Renal pelvis (tissue), 12 donors: ENCODE data around the gene ABHD12. TPM values are rescaled to one million over a fixed set of nuclear protein-coding genes. Genes with fewer than 3 reads are reported as not detected.
"Not testable (repeated sequence)": the region's sequence is repeated elsewhere in the genome, so short reads cannot be mapped to it uniquely, and the experiment has no call there.

Source experiments
- DNase-seq: peaks from one replicate; pipeline ENCODE4 v3.0.0-alpha.2; 2013
- long read RNA-seq, 16 experiments: transcript quantifications; one replicate each; lab custom pipeline, GENCODE V29; 2026
- polyA plus RNA-seq, 3 donors: library from polyadenylated mRNA; unstranded; fragments of 120-200 nt; gene quantifications; one replicate each; pipeline ENCODE4 v1.2.1, GENCODE V29; 2013; ENCODE audit not compliant: insufficient read length in 3 of 3

Gene ABHD12
- 10 to 100 TPM; 43.2 to 54.4 (median 45.2) TPM for polyA plus RNA-seq
- long read RNA-seq, donor 1, transcript ABHD12-201 (13 exons, 2,117 nt), result major isoform, 12 of 13 reads
- long read RNA-seq, donor 1, partial matches to known transcripts, result 0 of 13 reads
- long read RNA-seq, donor 1, other reads (novel, unspliced or antisense), result 0 of 13 reads
- long read RNA-seq, donor 2, transcript ABHD12-201 (13 exons, 2,117 nt), result major isoform, 15 of 17 reads
- long read RNA-seq, donor 2, partial matches to known transcripts, result 0 of 17 reads
- long read RNA-seq, donor 2, other reads (novel, unspliced or antisense), result 0 of 17 reads
- long read RNA-seq, donor 3, transcript ABHD12-201 (13 exons, 2,117 nt), result major isoform, 16 of 43 reads
- long read RNA-seq, donor 3, partial matches to known transcripts, result 23 of 43 reads
- long read RNA-seq, donor 3, other reads (novel, unspliced or antisense), result 0 of 43 reads
- long read RNA-seq, donor 4, transcript ABHD12-202 (13 exons, 1,725 nt), result minor isoform, 6 of 18 reads
- long read RNA-seq, donor 4, transcript ABHD12-201 (13 exons, 2,117 nt), result major isoform, 12 of 18 reads
- long read RNA-seq, donor 4, partial matches to known transcripts, result 0 of 18 reads
- long read RNA-seq, donor 4, other reads (novel, unspliced or antisense), result 0 of 18 reads
- long read RNA-seq, donor 5, partial matches to known transcripts, result 0 of 5 reads
- long read RNA-seq, donor 5, other reads (novel, unspliced or antisense), result 0 of 5 reads
- long read RNA-seq, donor 6, transcript ABHD12-201 (13 exons, 2,117 nt), result major isoform, 14 of 29 reads
- long read RNA-seq, donor 6, transcript ABHD12-202 (13 exons, 1,725 nt), result minor isoform, 5 of 29 reads
- long read RNA-seq, donor 6, partial matches to known transcripts, result 10 of 29 reads
- long read RNA-seq, donor 6, other reads (novel, unspliced or antisense), result 0 of 29 reads
- long read RNA-seq, donor 7, transcript ABHD12-202 (13 exons, 1,725 nt), result minor isoform, 5 of 89 reads
- long read RNA-seq, donor 7, transcript ABHD12-201 (13 exons, 2,117 nt), result major isoform, 20 of 89 reads
- long read RNA-seq, donor 7, partial matches to known transcripts, result 55 of 89 reads
- long read RNA-seq, donor 7, other reads (novel, unspliced or antisense), result 9 of 89 reads
- long read RNA-seq, donor 8, transcript ABHD12-202 (13 exons, 1,725 nt), result major isoform, 5 of 12 reads
- long read RNA-seq, donor 8, partial matches to known transcripts, result 6 of 12 reads
- long read RNA-seq, donor 8, other reads (novel, unspliced or antisense), result 0 of 12 reads
- long read RNA-seq, donor 9, transcript ABHD12-201 (13 exons, 2,117 nt), result major isoform, 16 of 87 reads
- long read RNA-seq, donor 9, partial matches to known transcripts, result 67 of 87 reads
- long read RNA-seq, donor 9, other reads (novel, unspliced or antisense), result 0 of 87 reads
- long read RNA-seq, donor 10, transcript ABHD12-201 (13 exons, 2,117 nt), result major isoform, 10 of 15 reads
- long read RNA-seq, donor 10, partial matches to known transcripts, result 5 of 15 reads
- long read RNA-seq, donor 10, other reads (novel, unspliced or antisense), result 0 of 15 reads
- long read RNA-seq, donor 11, transcript ABHD12-201 (13 exons, 2,117 nt), result major isoform, 13 of 14 reads
- long read RNA-seq, donor 11, partial matches to known transcripts, result 0 of 14 reads
- long read RNA-seq, donor 11, other reads (novel, unspliced or antisense), result 0 of 14 reads
- long read RNA-seq, donor 12, transcript ABHD12-202 (13 exons, 1,725 nt), result minor isoform, 7 of 20 reads
- long read RNA-seq, donor 12, transcript ABHD12-201 (13 exons, 2,117 nt), result major isoform, 13 of 20 reads
- long read RNA-seq, donor 12, partial matches to known transcripts, result 0 of 20 reads
- long read RNA-seq, donor 12, other reads (novel, unspliced or antisense), result 0 of 20 reads
- long read RNA-seq, donor 13, transcript ABHD12-201 (13 exons, 2,117 nt), result major isoform, 5 of 5 reads
- long read RNA-seq, donor 13, partial matches to known transcripts, result 0 of 5 reads
- long read RNA-seq, donor 13, other reads (novel, unspliced or antisense), result 0 of 5 reads
- long read RNA-seq, donor 14, transcript ABHD12-202 (13 exons, 1,725 nt), result minor isoform, 10 of 30 reads
- long read RNA-seq, donor 14, transcript ABHD12-201 (13 exons, 2,117 nt), result major isoform, 20 of 30 reads
- long read RNA-seq, donor 14, partial matches to known transcripts, result 0 of 30 reads
- long read RNA-seq, donor 14, other reads (novel, unspliced or antisense), result 0 of 30 reads
- long read RNA-seq, donor 15, transcript ABHD12-201 (13 exons, 2,117 nt), result major isoform, 22 of 32 reads
- long read RNA-seq, donor 15, transcript ABHD12-202 (13 exons, 1,725 nt), result minor isoform, 10 of 32 reads
- long read RNA-seq, donor 15, partial matches to known transcripts, result 0 of 32 reads
- long read RNA-seq, donor 15, other reads (novel, unspliced or antisense), result 0 of 32 reads
- long read RNA-seq, donor 16, transcript ABHD12-201 (13 exons, 2,117 nt), result major isoform, 14 of 49 reads
- long read RNA-seq, donor 16, transcript ABHD12-202 (13 exons, 1,725 nt), result minor isoform, 5 of 49 reads
- long read RNA-seq, donor 16, partial matches to known transcripts, result 30 of 49 reads
- long read RNA-seq, donor 16, other reads (novel, unspliced or antisense), result 0 of 49 reads

DNA sequence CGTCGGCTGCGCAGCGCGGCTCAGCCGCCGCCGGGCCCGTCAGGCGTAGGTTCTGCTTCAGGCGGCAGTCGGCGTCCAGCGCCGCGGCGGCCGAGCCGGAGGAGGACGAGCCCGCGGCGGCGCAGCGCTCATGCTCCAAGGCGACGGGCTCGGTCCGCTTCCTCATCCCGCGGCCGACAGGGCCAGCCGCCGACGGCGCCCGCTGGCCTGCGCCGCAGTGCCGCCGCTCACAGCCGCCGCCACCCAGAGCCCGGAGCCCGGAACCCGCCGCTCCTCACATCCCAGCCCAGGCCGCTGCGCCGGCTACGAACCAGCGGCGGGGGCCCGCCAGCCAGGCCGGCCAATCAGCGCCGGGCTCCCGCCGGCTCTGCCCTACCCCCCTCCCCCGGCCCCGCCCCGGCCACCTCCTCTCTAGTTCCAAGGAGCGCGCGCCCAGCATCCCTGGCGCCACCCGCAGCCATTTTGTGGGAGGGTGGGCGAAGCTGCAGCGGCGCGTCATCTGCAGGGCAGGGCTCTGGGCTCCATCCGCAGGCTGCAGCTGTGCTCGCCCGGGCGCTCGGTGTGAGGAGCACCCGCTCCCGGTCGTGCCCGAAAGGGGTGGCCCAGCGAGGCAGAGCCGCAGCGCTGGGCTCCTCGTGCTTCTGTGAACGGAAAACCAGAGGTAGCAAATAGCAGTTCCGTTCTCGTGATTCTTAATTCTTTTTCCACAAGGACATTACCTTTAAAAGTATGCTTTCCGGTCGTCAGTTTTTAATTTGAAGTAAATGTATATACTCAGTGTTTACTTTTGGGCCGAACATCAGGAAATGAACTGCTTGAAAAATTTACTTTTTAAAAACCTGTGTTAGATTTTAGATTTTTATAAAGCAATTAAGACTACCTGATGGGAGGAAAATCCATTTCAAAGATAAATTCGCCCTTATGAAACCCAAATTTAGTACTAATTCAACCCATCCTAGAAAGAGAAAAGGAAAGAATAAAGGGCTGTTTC, at the start of gene ABHD12:
Gene ABHD12 (minus strand): TSS at position 298 of the 991 bp plus-strand sequence. CDS start 132 bp downstream, at position 166.
- peak; percentile 96 for DNase-seq

DNA sequence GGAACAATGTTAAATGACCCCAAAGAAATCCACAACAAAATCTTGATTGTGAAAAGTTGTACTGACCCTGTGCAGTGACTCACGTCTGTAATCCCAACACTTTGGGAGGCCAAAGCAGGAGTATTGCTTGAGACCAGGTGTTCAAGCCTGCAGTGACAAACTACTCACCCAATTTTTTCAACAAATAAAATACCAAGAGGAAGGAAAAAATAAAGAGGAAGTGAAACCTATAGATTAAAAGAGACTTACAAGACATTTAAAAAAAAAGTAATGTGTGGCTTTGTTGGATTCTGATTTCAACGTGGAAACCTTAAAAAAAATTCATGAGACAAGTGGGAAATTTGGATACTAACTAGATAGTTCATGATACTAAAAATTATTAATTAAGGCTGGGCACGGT, 48.7 kb upstream of the ABHD12 start:
- DNase-seq, result no peak

DNA sequence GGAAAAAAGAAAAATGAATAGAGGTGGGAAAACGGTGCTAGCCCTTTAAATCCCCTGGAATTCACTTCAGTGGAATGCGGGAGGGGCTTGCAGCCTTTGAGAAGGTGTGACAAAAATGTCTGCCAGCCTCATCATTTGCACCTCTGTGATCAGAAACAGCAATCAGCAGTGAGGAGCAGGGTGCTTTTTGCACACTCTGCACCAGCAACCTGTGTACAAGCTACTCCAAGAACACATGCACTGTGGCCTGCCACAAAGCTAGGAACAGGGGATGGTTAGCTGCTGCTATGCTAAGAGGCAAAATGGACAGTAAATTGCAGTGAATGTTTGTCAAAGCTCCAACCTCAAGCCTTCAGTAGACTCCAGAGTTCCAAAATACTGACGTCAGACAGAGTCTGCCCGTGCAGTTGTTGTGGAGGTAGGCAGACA, 46.5 kb upstream of the ABHD12 start:
- DNase-seq, result no peak

GRCh38 chr20:25424536-25424935, 33.9 kb upstream of the ABHD12 start:
- no peak for DNase-seq

DNA sequence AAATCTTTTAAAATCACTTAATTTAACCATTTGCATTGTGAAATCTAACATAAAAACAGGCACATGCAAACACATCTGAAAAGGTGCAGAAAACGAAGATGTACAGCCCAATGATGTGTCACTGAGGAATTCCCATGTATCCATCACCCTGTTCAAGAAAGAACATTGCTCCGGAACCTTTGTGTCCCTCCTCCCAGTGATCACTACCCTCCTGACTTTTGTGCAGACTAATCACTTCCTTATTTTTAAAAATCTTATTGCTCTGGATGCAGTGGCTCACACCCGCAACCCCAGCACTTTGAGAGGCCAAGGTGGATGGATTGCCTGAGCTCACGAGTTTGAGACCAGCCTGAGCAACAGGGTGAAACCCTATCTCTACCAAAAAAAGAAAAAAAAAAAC, 31.4 kb upstream of the ABHD12 start:
- no peak for DNase-seq

DNA sequence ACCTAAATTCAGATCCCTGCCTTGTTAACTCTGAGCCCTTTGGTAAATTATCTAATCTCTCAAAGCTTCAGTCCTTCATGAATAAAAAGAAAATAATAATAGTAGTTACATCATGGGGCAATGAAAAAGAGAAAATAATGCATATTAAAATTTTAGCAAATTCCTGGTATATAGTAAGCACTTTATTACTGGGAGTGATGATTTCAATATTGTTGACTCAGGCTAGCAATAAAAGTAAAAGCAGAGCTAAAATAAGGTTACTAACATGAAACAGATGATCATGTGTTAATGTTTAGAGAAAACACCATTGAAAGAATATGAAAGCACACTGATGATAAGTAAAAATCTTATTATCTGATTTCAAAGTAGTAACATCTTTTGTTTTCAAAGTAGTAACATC, 30.5 kb upstream of the ABHD12 start:
- DNase-seq, result no peak

GRCh38 chr20:25418776-25419175, 28.1 kb upstream of the ABHD12 start:
- no peak for DNase-seq

- DNase-seq, result no peak
Measured at GRCh38 chr20:25408890-25409289, 18.3 kb upstream of the ABHD12 start.

DNA sequence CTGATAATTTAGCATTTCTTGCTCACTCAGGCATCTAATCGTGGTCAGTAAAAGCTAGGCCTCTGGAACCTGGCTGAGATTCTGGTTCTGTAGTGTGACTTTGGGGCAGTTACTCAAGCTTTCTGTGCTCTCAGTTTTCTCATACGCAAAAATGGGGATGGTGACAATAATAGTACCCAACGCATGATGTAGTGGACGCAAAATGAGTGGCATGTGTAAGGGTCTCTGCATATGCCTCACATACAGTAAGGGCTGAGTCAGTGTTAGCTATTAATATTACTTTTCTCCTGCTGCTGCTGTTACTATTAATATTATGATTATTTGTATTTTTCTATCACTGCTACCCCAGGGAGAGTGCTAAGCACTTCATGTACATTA, 17.5 kb upstream of the ABHD12 start:
- DNase-seq, result no peak

- peak; percentile 94 for DNase-seq
Measured at GRCh38 chr20:25407311-25408169, 16.9 kb upstream of the ABHD12 start, which contains the start of gene GINS1. Gene GINS1 (plus strand): TSS chr20:25407673. CDS start chr20:25407821, 148 bp downstream.

- DNase-seq, result no peak
Measured at GRCh38 chr20:25402583-25402982, 11.9 kb upstream of the ABHD12 start.

DNA sequence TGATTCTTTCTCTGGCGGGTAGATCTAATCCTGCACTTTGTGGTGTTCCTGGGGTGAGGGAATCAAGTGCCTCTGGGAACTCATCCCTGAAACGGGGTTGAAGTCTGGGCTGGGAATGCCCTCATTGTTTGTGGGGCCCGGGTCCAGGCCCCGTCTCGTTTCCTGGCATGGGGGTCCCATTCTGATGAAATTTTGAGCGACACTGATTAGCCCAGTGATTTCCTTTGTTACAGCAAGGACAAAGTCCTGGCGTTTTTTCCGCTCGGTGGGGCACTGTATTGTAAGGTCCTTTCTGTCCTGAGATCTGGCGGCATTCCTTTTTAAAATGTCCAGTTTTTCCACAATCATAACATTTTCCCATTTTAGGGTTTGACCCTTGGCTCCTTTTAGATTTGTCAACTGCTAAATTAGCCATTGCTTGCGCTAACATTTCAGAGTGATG, 9.7 kb upstream of the ABHD12 start:
- not testable (repeated sequence) for DNase-seq

DNA sequence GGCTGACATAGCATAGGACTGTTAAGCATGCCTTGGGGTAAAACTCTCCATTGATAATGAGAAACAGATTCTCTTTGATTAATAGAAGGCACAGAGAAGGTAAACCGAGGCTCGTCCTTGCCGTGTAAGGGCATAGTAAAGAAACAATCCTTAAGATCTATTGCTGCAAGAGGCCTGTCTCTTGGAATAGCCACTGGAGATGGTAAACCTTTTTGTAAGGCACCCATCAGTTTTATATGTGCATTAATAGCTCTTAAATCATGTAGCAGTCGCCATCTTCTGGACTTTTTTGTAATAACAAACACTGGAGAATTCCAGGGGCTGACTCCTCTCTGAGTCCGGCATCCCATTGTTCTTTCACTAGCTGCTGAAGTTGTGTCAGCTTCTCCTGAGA, 8.4 kb upstream of the ABHD12 start:
- DNase-seq, result peak; percentile 62

DNA sequence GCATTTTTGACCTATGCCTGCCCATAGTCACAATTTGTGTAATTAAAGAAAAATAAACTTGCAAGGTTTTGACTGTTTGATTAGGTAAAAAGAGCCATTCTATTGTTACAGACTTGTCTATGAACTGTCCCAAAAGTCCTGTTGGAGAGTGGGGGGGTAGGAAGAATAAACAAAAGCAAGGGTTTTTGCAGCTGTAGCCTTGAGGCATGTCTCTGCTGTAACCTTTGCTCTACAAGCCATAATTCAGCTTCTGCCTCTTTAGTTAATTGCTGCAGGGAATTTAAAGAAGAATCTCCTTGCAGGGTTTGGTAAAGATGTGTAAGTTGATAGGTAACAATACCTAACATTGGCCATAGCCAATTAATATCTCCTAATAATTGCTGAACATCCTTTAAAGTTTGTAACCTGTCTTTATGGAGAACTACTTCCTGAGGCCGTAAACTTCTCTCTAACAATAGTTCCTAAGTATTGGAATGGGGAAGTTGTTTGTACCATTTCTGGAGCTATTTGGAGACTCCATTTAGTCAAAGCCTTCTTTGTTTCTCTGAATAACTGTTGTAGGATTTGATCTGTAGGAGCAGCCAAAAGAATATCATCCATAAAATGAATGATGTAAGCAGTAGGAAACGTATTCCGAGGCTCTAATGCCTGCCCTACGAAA, 7.9 kb upstream of the ABHD12 start:
- DNase-seq, result peak; percentile 26

- DNase-seq, result no peak
Measured at GRCh38 chr20:25397821-25398220, 7.2 kb upstream of the ABHD12 start.

GRCh38 chr20:25397096-25397495, 6.5 kb upstream of the ABHD12 start:
- no peak for DNase-seq
